ENCODE measurements around the gene DGKE.

DGKE gene

GRCh38 chr17:56833057-56833808 is 718 bp upstream of the DGKE start (continued):
- TF ChIP-seq HIC1 (tag by site-specific recombination; IDR thresholded peaks at IDR 0.05) (no peak), GLIS2 (tag by site-specific recombination; IDR thresholded peaks at IDR 0.05) (peak; percentile 71), ZNF76 (tag by site-specific recombination; IDR thresholded peaks at IDR 0.05; ENCODE audit: borderline replicate concordance, low read depth) (no peak), ZNF555 (tag by site-specific recombination; conservative IDR thresholded peaks at IDR 0.05) (no peak), ZNF704 (tag by site-specific recombination; IDR thresholded peaks at IDR 0.05) (no peak), ZNF174 (tag by site-specific recombination; IDR thresholded peaks at IDR 0.05) (no peak), ZSCAN30 (tag by site-specific recombination; IDR thresholded peaks at IDR 0.05) (no peak), SCRT2 (tag by site-specific recombination; IDR thresholded peaks at IDR 0.05) (peak; percentile 99), ZNF202 (tag by site-specific recombination; IDR thresholded peaks at IDR 0.05; ENCODE audit: borderline replicate concordance) (no peak), ZNF266 (tag by site-specific recombination; IDR thresholded peaks at IDR 0.05; ENCODE audit: low read depth) (no peak), ZSCAN23 (tag by site-specific recombination; IDR thresholded peaks at IDR 0.05) (no peak), ZNF133 (tag by site-specific recombination; IDR thresholded peaks at IDR 0.05) (no peak), BCL11B (tag by site-specific recombination; IDR thresholded peaks at IDR 0.05; ENCODE audit: low read depth) (no peak), ZBTB26 (tag by site-specific recombination; optimal IDR thresholded peaks at IDR 0.05) (peak; percentile 91), ZNF394 (tag by site-specific recombination; IDR thresholded peaks at IDR 0.05; ENCODE audit: borderline replicate concordance) (no peak), ZNF692 (tag by site-specific recombination; IDR thresholded peaks at IDR 0.05) (no peak; the same call in 1 of the 2 replicates), YY2 (tag by site-specific recombination; IDR thresholded peaks at IDR 0.05) (no peak), ZNF514 (tag by site-specific recombination; IDR thresholded peaks at IDR 0.05) (no peak), ZNF48 (tag by site-specific recombination; IDR thresholded peaks at IDR 0.05) (no peak), PRDM6 (tag by site-specific recombination; IDR thresholded peaks at IDR 0.05) (no peak), ZXDB (tag by site-specific recombination; IDR thresholded peaks at IDR 0.05) (peak; percentile 43), TSHZ1 (tag by site-specific recombination; IDR thresholded peaks at IDR 0.05; ENCODE audit: borderline replicate concordance) (no peak), ZNF239 (tag by site-specific recombination; IDR thresholded peaks at IDR 0.05) (no peak), ZNF391 (tag by site-specific recombination; IDR thresholded peaks at IDR 0.05; ENCODE audit: borderline replicate concordance, low read depth) (no peak), ZNF214 (tag by site-specific recombination; IDR thresholded peaks at IDR 0.05; ENCODE audit: borderline replicate concordance) (no peak), ZNF571 (tag by site-specific recombination; IDR thresholded peaks at IDR 0.05) (no peak), ZNF623 (tag by site-specific recombination; IDR thresholded peaks at IDR 0.05) (no peak), OVOL3 (tag by site-specific recombination; IDR thresholded peaks at IDR 0.05) (no peak)

Measured in HEK293 (cell line).